K562 (cell line): ENCODE results near the gene STAT4. TPM values are rescaled to one million over a fixed set of nuclear protein-coding genes. Genes with fewer than 3 reads are reported as not detected.
A peak's percentile ranks its signal among the peaks of the same experiment; 100 is the strongest.

ENCODE experiments used
- ARID1B ChIP-seq: fragments of 450-650 bp; IDR thresholded peaks from 2 replicates; pipeline ENCODE4 v1.6.1; 2016; ENCODE audit warnings: antibody characterized with exemption, mild to moderate bottlenecking, inconsistent platforms
- ATF1 ChIP-seq, 2 experiments: fragments of 450-650 bp in 1 of 2; IDR thresholded peaks; 2 replicates each; pipeline ENCODE4 v1.6.1; 2016; ENCODE audit warnings: missing compliant biosample characterization in 1 of 2, missing genetic modification characterization in 1 of 2
- CREBBP ChIP-seq: IDR thresholded peaks from one replicate; pipeline ENCODE4 v1.6.1; 2012; ENCODE audit warnings: low read depth, mild to moderate bottlenecking, control low read depth, inconsistent platforms, low read length
- DPF2 ChIP-seq: fragments of 450-650 bp; IDR thresholded peaks from 2 replicates; pipeline ENCODE4 v1.6.1; 2016
- ELF2 ChIP-seq: fragments of 250-450 bp; sonication (Bioruptor Pico); IDR thresholded peaks from 2 replicates; pipeline ENCODE4 v1.5.0; 2021; ENCODE audit warnings: mild to moderate bottlenecking
- EP300 ChIP-seq: IDR thresholded peaks from 2 replicates; pipeline ENCODE4 v1.6.1; 2012; ENCODE audit warnings: low read length, improper control_type of control experiment
- FOXA3 ChIP-seq, 2 experiments: fragments of 450-650 bp in 1 of 2; sonication (generic) in 1 of 2; formaldehyde crosslinking; IDR thresholded peaks in 1 of 2; conservative IDR thresholded peaks in 1 of 2; 2 replicates each; pipeline versions ENCODE4 v1.4.0 to v1.8.0; 2020 to 2022; ENCODE audit warnings: mild to moderate bottlenecking in 2 of 2, missing genetic modification reagents in 1 of 2
- IRF1 ChIP-seq: sonication (generic); formaldehyde crosslinking; IDR thresholded peaks from 2 replicates; pipeline ENCODE4 v1.8.0; 2022; ENCODE audit warnings: missing genetic modification reagents, mild to moderate bottlenecking, borderline replicate concordance
- JUNB ChIP-seq: fragments of 450-650 bp; formaldehyde crosslinking; conservative IDR thresholded peaks from 2 replicates; pipeline ENCODE4 v1.4.0; 2020; ENCODE audit warnings: mild to moderate bottlenecking
- KDM1A ChIP-seq, 2 experiments: fragments of 450-650 bp; IDR thresholded peaks; 2 replicates each; pipeline ENCODE4 v1.6.1; 2016; ENCODE audit warnings: mild to moderate bottlenecking in 2 of 2
- MAZ ChIP-seq, 2 experiments: fragments of 450-650 bp in 1 of 2; sonication (generic) in 1 of 2; formaldehyde crosslinking; IDR thresholded peaks in 1 of 2; conservative IDR thresholded peaks in 1 of 2; 2 replicates each; pipeline versions ENCODE4 v1.4.0 to v1.5.0; 2020; ENCODE audit warnings: mild to moderate bottlenecking in 1 of 2, missing genetic modification reagents in 1 of 2
- MED1 ChIP-seq: sonication (generic); formaldehyde crosslinking; IDR thresholded peaks from 2 replicates; pipeline ENCODE4 v1.8.1; 2023; ENCODE audit warnings: missing genetic modification reagents, borderline replicate concordance
- MEIS2 ChIP-seq: fragments of 450-650 bp; IDR thresholded peaks from 2 replicates; pipeline ENCODE4 v1.6.1; 2014; ENCODE audit warnings: mild to moderate bottlenecking; ENCODE audit not compliant: partially characterized antibody
- POLR2AphosphoS5 ChIP-seq: IDR thresholded peaks from 2 replicates; pipeline ENCODE4 v1.6.1; 2011; ENCODE audit warnings: mild to moderate bottlenecking, low read depth, low read length, moderate library complexity; ENCODE audit not compliant: control insufficient read depth, insufficient read depth
- PTBP1 ChIP-seq: fragments of 200-400 bp; formaldehyde crosslinking; IDR thresholded peaks from 2 replicates; pipeline ENCODE4 v1.6.1; 2017; ENCODE audit warnings: low read depth, low read length
- PYGO2 ChIP-seq: fragments of 450-650 bp; IDR thresholded peaks from 2 replicates; pipeline ENCODE4 v1.6.1; 2016; ENCODE audit warnings: mild to moderate bottlenecking, missing genetic modification characterization, moderate library complexity, missing compliant biosample characterization
- SMAD4 ChIP-seq: fragments of 250-450 bp; sonication (Bioruptor Pico); conservative IDR thresholded peaks from 2 replicates; pipeline ENCODE4 v1.8.0; 2021; ENCODE audit warnings: inconsistent platforms, mild to moderate bottlenecking, moderate library complexity
- SMARCE1 ChIP-seq: fragments of 450-650 bp; IDR thresholded peaks from 2 replicates; pipeline ENCODE4 v1.7.1; 2016; ENCODE audit warnings: mild to moderate bottlenecking
- SRSF1 ChIP-seq: fragments of 200-400 bp; formaldehyde crosslinking; IDR thresholded peaks from 2 replicates; pipeline ENCODE4 v1.6.1; 2017; ENCODE audit warnings: mild to moderate bottlenecking, low read depth, low read length, moderate library complexity
- TCF7 ChIP-seq: sonication (generic); IDR thresholded peaks from 2 replicates; pipeline ENCODE4 v1.6.1; 2016; ENCODE audit warnings: antibody characterized with exemption, borderline replicate concordance
- TGIF2 ChIP-seq: sonication (generic); formaldehyde crosslinking; IDR thresholded peaks from 2 replicates; pipeline ENCODE4 v1.8.1; 2022; ENCODE audit warnings: mild to moderate bottlenecking, missing genetic modification reagents, moderate library complexity
- ZNF124 ChIP-seq: sonication (generic); formaldehyde crosslinking; IDR thresholded peaks from 2 replicates; pipeline ENCODE4 v1.8.1; 2022; ENCODE audit warnings: missing genetic modification reagents
- ZNF24 ChIP-seq: fragments of 450-650 bp; IDR thresholded peaks from 2 replicates; pipeline ENCODE4 v1.6.1; 2016
- ZNF280A ChIP-seq: fragments of 450-650 bp; IDR thresholded peaks from 2 replicates; pipeline ENCODE4 v1.6.1; 2018; ENCODE audit warnings: mild to moderate bottlenecking, low read depth; ENCODE audit not compliant: partially characterized antibody
- ZNF398 ChIP-seq: fragments of 250-450 bp; sonication (Bioruptor Pico); IDR thresholded peaks from 2 replicates; pipeline ENCODE4 v1.8.0; 2021; ENCODE audit warnings: moderate library complexity, mild to moderate bottlenecking, inconsistent platforms
- polyA plus RNA-seq, 8 experiments: library from polyadenylated mRNA; depleted of rRNA in 4 of 8; stranded (reverse) in 5 of 8; unstranded in 3 of 8; fragments of >200 nt; fragmentation: Nextera tagmentation in 2 of 8; fragmentation: Illumina TruSeq in 1 of 8; extraction: Ambion mirVana in 2 of 8; extraction: Trizol in 1 of 8; gene quantifications; 2 replicates each; pipeline versions ENCODE4 v1.2.1 to v1.2.3, GENCODE V29; 2011 to 2014; ENCODE audit warnings: inconsistent platforms in 1 of 8, missing spikeins in 1 of 8
- total RNA-seq, 7 experiments: library from RNA; depleted of rRNA in 6 of 7; stranded (reverse); fragments of >200 nt in 6 of 7; fragmentation: Illumina TruSeq in 2 of 7; extraction: Trizol in 2 of 7; gene quantifications; 2 replicates each; pipeline versions ENCODE4 v1.2.1 to v1.2.3, GENCODE V29; 2011 to 2021; ENCODE audit warnings: low replicate concordance in 1 of 7
- TF ChIP-seq, protein P1 (sequence below): sonication (generic); formaldehyde crosslinking; IDR thresholded peaks from 2 replicates; pipeline ENCODE4 v1.9.0; 2022; ENCODE audit warnings: mild to moderate bottlenecking, missing genetic modification reagents

The STAT4 gene
- total and polyA plus RNA-seq, 9 of the 15 experiments (the other 6 are each of a cell fraction or from before 2014, with no cell fraction given) = 0.01 to 0.06 (median 0.03) TPM; not detected in 6

GRCh38 chr2:191020221-191020741 is 130.5 kb downstream of the STAT4 start (continued):
- TF ChIP-seq IRF1 (CRISPR knock-in tag) (peak; percentile 87; the same call in 1 of the 2 replicates), JUNB (CRISPR knock-in tag) (no peak), ZNF124 (no peak), EP300 (peak; percentile 95), ELF2 (CRISPR knock-in tag) (0 out of 2 replicates have a peak, but pooled peaks have one; percentile 23), FOXA3 (CRISPR knock-in tag; conservative IDR thresholded peaks at IDR 0.05 in 1 of 2, IDR thresholded peaks at IDR 0.05 in 1 of 2) (no peak; a peak in 1 of 4 replicates), ZNF398 (CRISPR knock-in tag) (no peak), PYGO2 (no peak), SMARCE1 (peak; percentile 51), SRSF1 (peak; percentile 98), POLR2AphosphoS5 (peak; percentile 90), MEIS2 (peak; percentile 89), ZNF24 (peak; percentile 53; the same call in 1 of the 2 replicates), ZNF280A (no peak), DPF2 (no peak), TGIF2 (CRISPR knock-in tag) (peak; percentile 83; the same call in 1 of the 2 replicates), SMAD4 (CRISPR knock-in tag) (peak; percentile 73), TCF7 (no peak; the same call in 1 of the 2 replicates), KDM1A (IDR thresholded peaks at IDR 0.05) (peak in 1 of 2 experiments; percentile 54; a peak in 1 of 4 replicates), PTBP1 (no peak), ATF1 (CRISPR knock-in tag; IDR thresholded peaks at IDR 0.05) (no peak), ATF1 (tag; IDR thresholded peaks at IDR 0.05) (peak; percentile 83), ARID1B (peak; percentile 66), MAZ (CRISPR knock-in tag; conservative IDR thresholded peaks at IDR 0.05 in 1 of 2, IDR thresholded peaks at IDR 0.05 in 1 of 2) (peak; percentile 82 to 90), MED1 (CRISPR knock-in tag) (no peak), CREBBP (no peak)
- TF ChIP-seq, protein P1, sequence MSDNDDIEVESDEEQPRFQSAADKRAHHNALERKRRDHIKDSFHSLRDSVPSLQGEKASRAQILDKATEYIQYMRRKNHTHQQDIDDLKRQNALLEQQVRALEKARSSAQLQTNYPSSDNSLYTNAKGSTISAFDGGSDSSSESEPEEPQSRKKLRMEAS (CRISPR knock-in tag) = peak; percentile 98
